ENCODE measurements around the gene TSPAN15. TPM values are rescaled to one million over a fixed set of nuclear protein-coding genes. Genes with fewer than 3 reads are reported as not detected.
A peak's percentile ranks its signal among the peaks of the same experiment; 100 is the strongest.

The TSPAN15 gene
- total and polyA plus RNA-seq, 5 donors = 5.3 to 11.5 (median 7.9) TPM

DNA sequence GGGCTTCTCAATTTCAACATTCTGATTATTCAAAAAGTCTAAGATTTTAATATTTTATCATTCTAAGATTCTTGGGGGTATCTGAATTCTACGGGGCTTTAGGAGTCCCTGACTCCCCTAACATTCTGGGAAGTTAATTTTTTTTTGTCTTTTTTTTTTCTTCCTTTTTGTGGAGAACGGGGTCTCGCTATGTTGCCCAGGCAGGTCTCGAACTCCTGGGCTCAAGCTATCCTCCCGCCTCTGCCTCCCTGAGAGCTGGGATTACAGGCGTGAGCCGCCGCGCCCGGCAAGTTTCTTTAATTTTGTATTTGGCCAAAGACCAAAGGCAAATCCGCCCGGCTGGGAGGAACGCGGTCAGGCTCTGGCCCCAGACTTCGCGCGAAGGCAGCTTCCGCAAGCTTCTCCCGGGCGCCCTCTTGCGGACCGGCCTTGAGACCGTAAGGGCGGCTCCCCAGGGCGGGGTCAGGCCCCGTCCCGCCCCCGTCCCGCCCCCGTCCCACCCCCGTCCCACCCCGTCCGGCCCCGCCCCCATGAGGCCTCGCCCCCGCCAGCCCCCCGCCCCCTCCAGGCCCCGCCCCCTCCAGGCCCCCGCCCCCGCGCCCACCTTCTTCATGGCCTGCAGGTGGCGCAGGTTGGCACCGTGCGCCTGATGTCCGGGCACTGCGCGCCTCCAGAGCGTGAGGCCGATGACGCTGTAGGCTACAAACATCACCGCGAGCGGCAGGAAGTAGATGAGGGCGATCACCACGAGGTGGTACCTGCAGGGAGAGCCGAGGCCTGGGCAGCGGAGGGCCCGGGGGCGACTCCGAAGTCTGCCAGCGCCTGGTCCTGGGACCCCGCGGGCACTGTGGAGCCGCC is 42.7 kb upstream of the TSPAN15 start:
- Histone ChIP-seq H3K27me3 (ENCODE audit: control insufficient read depth, insufficient read depth) (no peaks in the 10 kb centered on the region), H3K4me1 (ENCODE audit: control insufficient read depth, insufficient read depth, low read length) (peaks cover 10% of the 10 kb centered on the region), H3K9me3 (ENCODE audit: control insufficient read depth, low read length) (no peaks in the 10 kb centered on the region), H3K4me3 (ENCODE audit: low read length) (peak overlapping the region; percentile 26), H3K27ac (ENCODE audit: low read length) (peak overlapping the region; percentile 90)
- ATAC-seq (peak; percentile 83 to 87), DNase-seq (peak; percentile 97 to 98 (median 98))
- intact Hi-C loops (cut with DNase I) = loop anchor here in 1 of 4 donors (5.0 kb wide), 1 partner anchor 171 kb away; no protein-coding TSS in a partner anchor
- WGBS = 3% methylated on average over 57 of the region's 64 CpGs

DNA sequence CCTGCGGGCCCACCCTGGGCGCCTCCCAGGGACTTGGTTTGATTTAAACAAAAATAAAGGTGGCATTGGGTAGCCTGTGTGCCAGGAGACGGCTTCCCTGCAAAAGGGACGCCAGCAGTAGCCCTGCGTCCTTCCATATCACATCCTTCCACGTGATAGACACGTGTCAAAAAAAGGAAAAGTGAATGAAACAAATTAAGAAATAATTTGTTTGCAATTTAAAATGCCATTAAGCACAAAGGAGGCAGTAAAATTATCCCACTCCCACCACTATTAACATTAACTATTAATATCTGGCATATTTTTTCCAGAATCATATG is 42.1 kb upstream of the TSPAN15 start:
- no peak for ATAC-seq
- Histone ChIP-seq H3K4me1 (ENCODE audit: control insufficient read depth, insufficient read depth, low read length) (peaks cover 10% of the 10 kb centered on the region), H3K4me3 (ENCODE audit: low read length) (peak overlapping the region; percentile 26), H3K9me3 (ENCODE audit: control insufficient read depth, low read length) (no peaks in the 10 kb centered on the region), H3K27me3 (ENCODE audit: control insufficient read depth, insufficient read depth) (no peaks in the 10 kb centered on the region), H3K27ac (ENCODE audit: low read length) (peak overlapping the region; percentile 90)
- no peak for DNase-seq
- 4% methylated on average over 7 of the region's 7 CpGs for WGBS
- intact Hi-C loops (cut with DNase I) = loop anchor here in 1 of 4 donors (5.0 kb wide), 1 partner anchor 172 kb away; no protein-coding TSS in a partner anchor

DNA sequence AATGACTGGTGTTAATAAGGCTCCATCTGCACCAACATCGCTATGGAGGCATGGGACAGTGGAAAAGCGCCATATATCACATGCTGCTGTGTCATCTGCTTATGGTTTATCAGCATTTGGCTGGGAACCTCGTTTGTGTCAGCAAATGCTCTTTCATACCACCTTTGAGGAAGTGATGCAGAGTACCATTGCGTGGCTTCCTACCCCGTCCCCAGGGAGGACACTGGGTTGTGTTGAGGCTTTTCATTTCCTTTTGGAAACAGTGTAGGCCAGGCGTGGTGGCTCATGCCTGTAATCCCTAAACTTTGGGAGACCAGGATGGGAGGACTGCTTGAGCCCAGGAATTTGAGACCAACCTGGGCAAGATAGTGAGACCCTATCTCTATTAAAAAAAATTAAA is 41.3 kb upstream of the TSPAN15 start:
- peak overlapping the region; percentile 8 for H3K27ac ChIP-seq (ENCODE audit: low read length)
- H3K4me1 ChIP-seq (ENCODE audit: control insufficient read depth, insufficient read depth, low read length) = peaks cover 10% of the 10 kb centered on the region
- H3K27me3 ChIP-seq (ENCODE audit: control insufficient read depth, insufficient read depth) = no peaks in the 10 kb centered on the region
- ATAC-seq (no peak), DNase-seq (peak in 2 of 3 donors; percentile 55 to 67)
- WGBS = 44% methylated on average over 6 of the region's 6 CpGs
- intact Hi-C loops (cut with DNase I) = loop anchor here in 3 of 4 donors (5.0 to 10.0 kb wide), 3 partner anchors 97 to 225 kb away; partner anchors contain the start of gene FAM241B (in 1 of the 3)
- no peaks in the 10 kb centered on the region for H3K9me3 ChIP-seq (ENCODE audit: control insufficient read depth, low read length)
- H3K4me3 ChIP-seq (ENCODE audit: low read length) = no peak overlapping the region

DNA sequence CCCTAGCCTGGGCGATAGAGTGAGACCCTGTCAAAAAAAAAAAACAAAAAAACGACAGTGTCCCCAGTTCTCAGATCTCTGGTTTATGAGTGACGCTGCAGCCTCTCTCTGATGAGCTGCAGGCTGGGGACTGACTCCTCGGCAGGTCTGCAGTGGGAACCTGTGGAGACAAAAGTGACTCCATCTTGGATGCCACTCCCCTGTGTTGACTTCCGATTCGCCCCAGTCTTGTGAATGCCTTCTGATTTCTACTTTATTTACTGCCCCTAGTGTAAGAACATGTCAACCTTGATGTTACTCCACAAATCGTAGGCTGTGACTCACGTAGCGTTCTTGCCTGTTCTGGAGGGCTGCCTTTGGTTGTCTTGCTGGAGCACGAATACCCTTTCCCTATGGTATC is 40.8 kb upstream of the TSPAN15 start:
- Histone ChIP-seq H3K27ac (ENCODE audit: low read length) (no peak overlapping the region), H3K4me3 (ENCODE audit: low read length) (no peak overlapping the region), H3K4me1 (ENCODE audit: control insufficient read depth, insufficient read depth, low read length) (peaks cover 10% of the 10 kb centered on the region), H3K27me3 (ENCODE audit: control insufficient read depth, insufficient read depth) (no peaks in the 10 kb centered on the region), H3K9me3 (ENCODE audit: control insufficient read depth, low read length) (no peaks in the 10 kb centered on the region)
- WGBS = 76% methylated on average over 10 of the region's 10 CpGs
- DNase-seq (no peak), ATAC-seq (no peak)
- intact Hi-C loops (cut with DNase I) = loop anchor here in 2 of 4 donors (5.0 to 10.0 kb wide), 2 partner anchors 97 to 224 kb away; partner anchors contain the start of gene FAM241B (in 1 of the 2)

DNA sequence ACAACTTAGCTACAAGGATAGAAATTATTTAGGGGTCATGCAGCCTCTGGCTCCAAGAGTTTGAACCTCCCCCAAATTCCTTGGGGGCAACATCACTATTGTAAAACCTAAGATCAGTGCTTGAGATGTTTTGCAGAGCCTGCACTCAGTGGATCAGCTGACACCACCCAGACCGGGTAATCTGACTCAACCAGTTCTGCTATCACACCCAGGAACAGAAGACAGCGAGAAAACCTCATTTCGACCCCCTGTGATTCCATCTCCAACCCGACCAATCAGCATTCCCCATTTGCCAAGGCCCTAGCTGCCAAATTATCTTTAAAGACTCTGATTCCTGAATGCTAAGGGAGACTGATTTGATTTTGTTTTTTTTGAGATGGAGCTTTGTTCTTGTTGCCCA is 39.8 kb upstream of the TSPAN15 start:
- intact Hi-C loops (cut with DNase I) = loop anchor here in 2 of 4 donors (5.0 to 10.0 kb wide), 2 partner anchors 96 to 223 kb away; partner anchors contain the start of gene FAM241B (in 1 of the 2)

DNA sequence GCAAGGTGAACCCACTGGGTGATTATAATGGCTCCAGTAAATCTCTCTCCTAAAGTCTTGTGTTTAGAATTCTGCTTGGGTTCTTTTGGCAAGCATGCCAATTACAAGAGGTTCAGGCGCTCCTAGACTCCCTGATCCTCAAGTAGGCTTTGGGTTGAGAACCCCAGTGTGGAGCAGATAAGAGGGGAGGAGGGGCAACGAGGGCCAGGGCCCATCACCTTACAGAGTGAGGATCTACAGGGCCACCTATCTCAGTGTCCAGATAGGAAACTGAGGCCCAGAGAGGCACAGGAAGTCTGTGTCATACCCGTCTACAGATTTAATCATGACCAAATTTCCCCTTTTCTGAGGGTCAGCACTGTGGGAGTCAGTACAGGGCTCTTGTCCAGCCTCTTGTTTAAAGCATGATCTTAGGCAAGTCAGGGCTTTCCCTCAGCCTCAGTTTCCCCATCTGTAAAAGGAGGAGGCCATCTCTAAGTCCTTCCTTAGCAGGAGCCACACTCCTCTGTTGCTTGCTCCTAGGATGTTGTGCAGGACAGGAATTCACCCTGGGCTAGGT is 39.0 kb upstream of the TSPAN15 start:
- Histone ChIP-seq H3K27me3 (ENCODE audit: control insufficient read depth, insufficient read depth) (no peaks in the 10 kb centered on the region), H3K4me3 (ENCODE audit: low read length) (no peak overlapping the region), H3K9me3 (ENCODE audit: control insufficient read depth, low read length) (no peaks in the 10 kb centered on the region), H3K27ac (ENCODE audit: low read length) (no peak overlapping the region), H3K4me1 (ENCODE audit: control insufficient read depth, insufficient read depth, low read length) (peaks cover 7% of the 10 kb centered on the region)
- 79% methylated on average over 3 of the region's 3 CpGs for WGBS
- DNase-seq (no peak), ATAC-seq (no peak)
- intact Hi-C loops (cut with DNase I) = loop anchor here in 2 of 4 donors (5.0 to 10.0 kb wide), 2 partner anchors 95 to 222 kb away; partner anchors contain the start of gene FAM241B (in 1 of the 2)

More for the DNA sequence above, 39.8 kb upstream of the TSPAN15 start:
- Histone ChIP-seq H3K27me3 (ENCODE audit: control insufficient read depth, insufficient read depth) (no peaks in the 10 kb centered on the region), H3K27ac (ENCODE audit: low read length) (no peak overlapping the region), H3K4me1 (ENCODE audit: control insufficient read depth, insufficient read depth, low read length) (peaks cover 10% of the 10 kb centered on the region), H3K4me3 (ENCODE audit: low read length) (no peak overlapping the region), H3K9me3 (ENCODE audit: control insufficient read depth, low read length) (no peaks in the 10 kb centered on the region)
- DNase-seq = no peak
- 49% methylated on average over 4 of the region's 4 CpGs for WGBS
- ATAC-seq = no peak

DNA sequence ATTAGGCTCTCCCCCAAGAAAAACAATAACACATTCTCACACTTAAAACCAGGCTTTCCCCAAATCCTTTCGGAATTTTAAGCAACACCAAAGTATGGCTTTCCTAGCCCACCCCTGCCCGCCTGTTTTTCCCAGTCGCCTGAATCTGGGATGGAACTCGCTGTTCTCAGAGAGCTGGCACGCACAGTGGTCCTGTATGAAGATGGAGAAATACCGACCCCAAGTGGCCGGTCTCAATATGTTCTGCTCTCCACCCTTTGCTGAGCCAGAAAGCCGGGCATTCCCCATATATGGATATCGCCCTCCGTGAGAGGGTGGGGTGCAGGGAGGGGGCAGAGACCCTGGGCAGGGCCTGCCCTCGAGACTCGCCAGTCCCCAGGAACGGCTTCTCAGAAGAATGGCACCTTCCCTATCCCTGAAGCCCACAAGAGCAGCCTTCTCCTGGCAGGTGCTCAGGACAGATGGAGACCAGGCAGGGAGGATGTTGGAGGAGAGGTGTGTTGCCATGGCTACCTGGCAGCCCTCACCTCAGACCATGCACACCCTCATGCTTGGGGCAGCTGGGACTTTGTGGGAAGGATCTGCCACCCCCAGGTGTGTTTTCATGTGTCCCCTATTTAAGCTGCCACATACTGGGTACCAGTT is 37.9 kb upstream of the TSPAN15 start:
- peak; percentile 37 to 46 for ATAC-seq
- Histone ChIP-seq H3K4me1 (ENCODE audit: control insufficient read depth, insufficient read depth, low read length) (no peaks in the 10 kb centered on the region), H3K9me3 (ENCODE audit: control insufficient read depth, low read length) (no peaks in the 10 kb centered on the region), H3K27ac (ENCODE audit: low read length) (no peak overlapping the region), H3K4me3 (ENCODE audit: low read length) (no peak overlapping the region), H3K27me3 (ENCODE audit: control insufficient read depth, insufficient read depth) (no peaks in the 10 kb centered on the region)
- intact Hi-C loops (cut with DNase I) = loop anchor here in 2 of 4 donors (5.0 to 10.0 kb wide), 2 partner anchors 94 to 221 kb away; partner anchors contain the start of gene FAM241B (in 1 of the 2)
- 7% methylated on average over 13 of the region's 13 CpGs for WGBS
- peak; percentile 76 to 92 (median 86) for DNase-seq

DNA sequence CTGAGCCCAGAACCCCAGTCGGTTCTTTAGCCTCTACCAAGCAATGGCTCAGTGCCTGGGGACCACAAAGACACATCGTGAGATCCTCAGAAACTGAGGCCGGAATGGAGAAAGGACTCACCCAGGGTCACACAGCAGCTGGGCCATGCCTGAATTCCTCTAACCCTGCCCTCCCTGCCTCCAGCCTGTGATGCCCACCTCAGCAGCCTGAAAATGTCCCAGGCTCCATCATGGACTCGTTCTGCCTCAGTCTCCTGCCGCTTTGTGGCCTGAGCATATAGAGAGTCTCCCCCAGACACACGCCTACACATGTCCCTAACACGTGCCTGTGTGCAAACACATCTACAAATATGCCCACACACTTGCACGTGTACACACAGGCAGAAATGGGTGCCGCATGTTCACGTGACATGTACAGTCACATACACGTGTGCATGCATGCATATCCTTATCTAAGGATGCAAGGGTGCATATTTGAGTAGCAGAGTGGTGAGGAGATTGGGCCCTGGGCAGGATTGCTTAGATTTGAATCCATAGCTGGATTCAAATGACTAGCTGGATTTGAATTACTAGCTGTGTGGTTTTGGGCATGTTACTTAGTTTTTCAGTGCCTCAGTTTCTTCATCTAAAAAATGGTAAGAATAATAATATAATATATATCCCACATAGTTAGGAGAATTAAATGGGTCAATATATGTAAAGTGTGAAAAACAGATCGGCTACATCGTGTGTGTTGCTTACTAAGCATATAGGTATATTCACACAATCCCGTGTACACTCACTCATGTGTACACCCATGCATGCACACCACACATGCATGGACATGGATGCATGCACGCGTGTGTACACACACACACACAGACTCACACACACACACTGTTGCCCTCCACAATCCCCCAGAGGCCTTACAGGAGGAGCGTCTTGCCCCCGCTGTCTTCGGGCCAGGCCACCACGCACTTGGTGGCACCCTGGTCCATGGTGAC is 36.9 kb upstream of the TSPAN15 start:
- WGBS = 89% methylated on average over 20 of the region's 20 CpGs
- H3K9me3 ChIP-seq (ENCODE audit: control insufficient read depth, low read length) = no peaks in the 10 kb centered on the region
- intact Hi-C loops (cut with DNase I) = loop anchor here in 2 of 4 donors (5.0 to 10.0 kb wide), 2 partner anchors 93 to 220 kb away; partner anchors contain the start of gene FAM241B (in 1 of the 2)
- no peaks in the 10 kb centered on the region for H3K4me1 ChIP-seq (ENCODE audit: control insufficient read depth, insufficient read depth, low read length)
- H3K27me3 ChIP-seq (ENCODE audit: control insufficient read depth, insufficient read depth) = no peaks in the 10 kb centered on the region
- no peak overlapping the region for H3K27ac ChIP-seq (ENCODE audit: low read length)
- ATAC-seq (no peak), DNase-seq (no peak)
- no peak overlapping the region for H3K4me3 ChIP-seq (ENCODE audit: low read length)

DNA sequence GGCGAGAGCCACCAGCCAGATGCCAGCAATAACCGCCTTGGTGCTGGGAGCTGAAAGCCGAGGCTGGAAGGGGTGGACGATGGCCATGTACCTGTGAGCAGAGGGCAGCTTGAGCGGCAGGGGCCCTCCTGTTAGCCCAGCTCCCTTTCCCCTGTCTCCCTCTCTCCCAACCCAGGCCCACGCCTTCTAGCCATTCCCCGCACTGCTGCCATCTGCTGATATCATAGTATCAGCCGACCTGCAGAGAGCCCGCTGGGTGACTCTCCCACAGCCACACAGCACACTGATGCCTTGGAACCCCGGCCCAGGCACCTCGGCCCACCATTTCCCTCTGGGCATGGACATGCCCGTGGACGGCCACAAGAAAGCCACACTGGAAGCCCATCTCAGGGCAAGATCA is 36.2 kb upstream of the TSPAN15 start:
- ATAC-seq = no peak
- 84% methylated on average over 13 of the region's 13 CpGs for WGBS
- H3K27me3 ChIP-seq (ENCODE audit: control insufficient read depth, insufficient read depth) = no peaks in the 10 kb centered on the region
- no peak for DNase-seq
- H3K9me3 ChIP-seq (ENCODE audit: control insufficient read depth, low read length) = no peaks in the 10 kb centered on the region
- no peak overlapping the region for H3K4me3 ChIP-seq (ENCODE audit: low read length)
- no peak overlapping the region for H3K27ac ChIP-seq (ENCODE audit: low read length)
- H3K4me1 ChIP-seq (ENCODE audit: control insufficient read depth, insufficient read depth, low read length) = no peaks in the 10 kb centered on the region
- intact Hi-C loops (cut with DNase I) = loop anchor here in 1 of 4 donors (10.0 kb wide), 1 partner anchor 220 kb away; the partner anchor contains the start of gene FAM241B

DNA sequence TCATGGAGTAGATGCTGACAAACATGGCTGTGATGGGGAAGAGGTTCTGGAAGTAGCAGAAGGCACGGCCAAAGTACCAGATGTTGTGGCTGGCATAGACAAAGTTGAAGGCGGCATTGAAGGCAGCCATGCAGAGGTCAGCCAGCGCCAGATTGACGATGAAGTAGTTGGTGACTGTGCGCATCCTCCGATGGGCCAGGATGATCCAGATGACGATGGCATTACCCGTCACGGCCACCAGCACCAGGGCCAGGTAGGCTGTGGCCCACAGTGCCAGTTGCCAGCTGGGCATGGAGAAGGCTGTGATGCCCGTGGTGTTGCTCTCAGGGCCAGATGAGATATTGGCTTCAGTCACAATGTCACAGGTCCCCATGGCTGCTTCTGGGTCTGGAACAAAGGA is 35.3 kb upstream of the TSPAN15 start:
- Histone ChIP-seq H3K9me3 (ENCODE audit: control insufficient read depth, low read length) (no peaks in the 10 kb centered on the region), H3K4me1 (ENCODE audit: control insufficient read depth, insufficient read depth, low read length) (no peaks in the 10 kb centered on the region), H3K27me3 (ENCODE audit: control insufficient read depth, insufficient read depth) (no peaks in the 10 kb centered on the region), H3K27ac (ENCODE audit: low read length) (no peak overlapping the region), H3K4me3 (ENCODE audit: low read length) (no peak overlapping the region)
- ATAC-seq (no peak), DNase-seq (peak in 1 of 3 donors; percentile 22)
- 89% methylated on average over 10 of the region's 10 CpGs for WGBS
- intact Hi-C loops (cut with DNase I) = loop anchor here in 1 of 4 donors (10.0 kb wide), 1 partner anchor 219 kb away; the partner anchor contains the start of gene FAM241B

Measured in right cardiac atrium (tissue), 5 donors.